ENCODE measurements around the gene KIF1A. TPM values are rescaled to one million over a fixed set of nuclear protein-coding genes. Genes with fewer than 3 reads are reported as not detected.

Gene KIF1A
- polyA plus RNA-seq, 1 experiment: not detected

DNA sequence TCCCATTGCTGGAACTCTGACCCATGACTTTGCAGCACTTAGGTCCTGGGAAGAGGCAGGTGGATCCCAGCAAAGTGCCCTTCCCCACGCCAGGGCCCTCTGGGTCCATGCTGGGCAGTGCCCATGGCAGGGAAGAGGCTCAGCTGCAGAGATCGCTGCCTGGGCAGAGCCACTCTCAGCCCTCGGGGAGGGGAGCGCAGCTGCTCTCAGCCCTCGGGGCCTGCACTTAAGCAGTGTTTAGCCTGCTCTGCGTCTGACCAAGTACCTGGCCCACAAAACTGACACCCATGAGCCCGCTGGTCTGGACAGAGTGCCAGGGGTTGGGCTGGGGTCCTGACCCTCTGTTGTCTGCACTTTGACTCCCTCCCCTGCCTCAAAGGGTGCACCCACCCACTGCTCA lies 82.1 kb downstream of the KIF1A start:
- H3K4me3 ChIP-seq (ENCODE audit: low read depth, low read length): no peak overlapping the region
- DNase-seq (ENCODE audit: low read depth, low spot score): no peak
- no peaks in the 10 kb centered on the region; the same call in 1 of the 2 replicates for H3K9me3 ChIP-seq (ENCODE audit: control insufficient read depth, insufficient read depth, low read length)
- ChIA-PET POLR2A (no interaction called here), CTCF (no interaction called here)
- no peak for TF ChIP-seq CTCF (IDR thresholded peaks at IDR 0.05; ENCODE audit: low read depth, low read length)
- H3K27ac ChIP-seq (ENCODE audit: low read depth, low read length): no peak overlapping the region
- H3K27me3 ChIP-seq (ENCODE audit: control insufficient read depth, insufficient read depth, low read length): peaks cover 12% of the 10 kb centered on the region

DNA sequence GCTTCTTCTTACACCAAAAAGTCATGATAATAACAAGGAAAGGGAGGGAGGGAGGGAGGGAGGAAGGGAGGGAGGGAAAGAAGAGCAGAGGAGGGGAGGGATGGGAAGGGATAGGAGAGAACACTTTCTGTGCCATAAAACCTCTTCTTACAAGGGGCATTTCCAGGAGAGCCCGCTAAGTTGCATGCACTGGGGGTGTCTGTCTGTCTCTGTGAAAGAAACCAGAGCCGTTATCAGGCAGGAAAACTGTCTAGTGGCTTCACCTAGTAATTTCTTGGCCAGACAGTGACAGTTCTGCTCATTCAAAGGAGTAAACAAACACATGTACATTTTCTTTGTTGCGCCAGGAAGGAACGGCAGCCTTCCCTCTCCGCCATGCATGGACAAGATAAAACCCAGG lies 82.5 kb downstream of the KIF1A start:
- H3K4me3 ChIP-seq (ENCODE audit: low read depth, low read length): no peak overlapping the region
- TF ChIP-seq CTCF (IDR thresholded peaks at IDR 0.05; ENCODE audit: low read depth, low read length): no peak
- DNase-seq (ENCODE audit: low read depth, low spot score): no peak
- ChIA-PET CTCF (no interaction called here), POLR2A (no interaction called here)
- no peaks in the 10 kb centered on the region; the same call in 1 of the 2 replicates for H3K9me3 ChIP-seq (ENCODE audit: control insufficient read depth, insufficient read depth, low read length)
- peaks cover 12% of the 10 kb centered on the region for H3K27me3 ChIP-seq (ENCODE audit: control insufficient read depth, insufficient read depth, low read length)
- no peak overlapping the region for H3K27ac ChIP-seq (ENCODE audit: low read depth, low read length)

GRCh38 chr2:240736281-240737250 lies 83.5 kb downstream of the KIF1A start:
- ChIA-PET CTCF (no interaction called here), POLR2A (no interaction called here)
- no peak for TF ChIP-seq CTCF (IDR thresholded peaks at IDR 0.05; ENCODE audit: low read depth, low read length)
- DNase-seq (ENCODE audit: low read depth, low spot score): no peak
- no peak overlapping the region for H3K4me3 ChIP-seq (ENCODE audit: low read depth, low read length)
- peaks cover 12% of the 10 kb centered on the region for H3K27me3 ChIP-seq (ENCODE audit: control insufficient read depth, insufficient read depth, low read length)
- H3K9me3 ChIP-seq (ENCODE audit: control insufficient read depth, insufficient read depth, low read length): no peaks in the 10 kb centered on the region; the same call in 1 of the 2 replicates
- H3K27ac ChIP-seq (ENCODE audit: low read depth, low read length): no peak overlapping the region

DNA sequence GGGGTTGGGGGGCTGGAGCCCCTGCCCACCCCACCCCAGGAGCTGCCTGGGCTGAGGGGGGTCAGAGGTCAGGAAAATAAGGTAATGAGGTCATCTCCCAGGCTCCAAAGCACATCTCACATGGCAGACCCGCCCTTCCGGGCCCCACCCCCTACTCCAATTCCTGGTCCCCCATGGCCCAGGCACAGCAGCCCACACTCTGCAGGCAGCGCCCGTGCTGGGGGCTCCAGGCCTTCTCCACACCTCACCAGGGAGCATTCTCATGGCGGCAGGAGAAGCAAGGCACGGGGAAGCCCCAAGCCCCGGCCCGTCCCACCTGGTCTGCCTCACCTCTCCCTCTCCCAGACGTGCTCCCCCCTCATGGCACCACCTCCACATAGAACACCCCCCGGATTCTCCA lies 84.5 kb downstream of the KIF1A start:
- no peak overlapping the region for H3K27ac ChIP-seq (ENCODE audit: low read depth, low read length)
- no peak for TF ChIP-seq CTCF (IDR thresholded peaks at IDR 0.05; ENCODE audit: low read depth, low read length)
- CTCF ChIA-PET: no interaction called here

DNA sequence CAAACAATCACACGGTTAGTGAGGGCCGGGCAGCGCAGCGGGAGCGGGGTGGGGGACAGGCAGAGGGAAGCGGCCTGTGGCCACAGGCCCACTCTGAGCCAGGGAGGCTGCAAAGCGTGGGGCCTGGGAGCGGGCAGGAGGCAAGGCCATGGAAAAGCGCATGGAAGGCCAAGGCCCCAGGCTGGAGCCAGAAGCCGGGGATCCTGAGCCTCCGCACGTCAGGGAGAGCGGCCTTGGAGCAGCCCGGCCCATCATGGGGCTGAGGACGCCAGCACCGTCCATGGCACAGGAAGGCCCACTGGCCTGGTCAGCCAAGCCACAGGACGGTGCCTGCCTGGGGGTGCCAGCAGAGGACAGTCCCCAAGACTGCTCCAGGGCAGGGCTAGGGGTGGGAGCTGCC lies 85.3 kb downstream of the KIF1A start:
- peaks cover 25% of the 10 kb centered on the region for H3K27me3 ChIP-seq (ENCODE audit: control insufficient read depth, insufficient read depth, low read length)
- H3K4me3 ChIP-seq (ENCODE audit: low read depth, low read length): no peak overlapping the region
- ChIA-PET CTCF (no interaction called here), POLR2A (no interaction called here)
- no peak overlapping the region for H3K27ac ChIP-seq (ENCODE audit: low read depth, low read length)
- no peaks in the 10 kb centered on the region; the same call in 1 of the 2 replicates for H3K9me3 ChIP-seq (ENCODE audit: control insufficient read depth, insufficient read depth, low read length)
- DNase-seq (ENCODE audit: low read depth, low spot score): no peak
- no peak for TF ChIP-seq CTCF (IDR thresholded peaks at IDR 0.05; ENCODE audit: low read depth, low read length)

More for the DNA sequence above, 84.5 kb downstream of the KIF1A start:
- no peaks in the 10 kb centered on the region; the same call in 1 of the 2 replicates for H3K9me3 ChIP-seq (ENCODE audit: control insufficient read depth, insufficient read depth, low read length)
- H3K27me3 ChIP-seq (ENCODE audit: control insufficient read depth, insufficient read depth, low read length): peaks cover 18% of the 10 kb centered on the region
- no peak for DNase-seq (ENCODE audit: low read depth, low spot score)
- POLR2A ChIA-PET: no interaction called here
- H3K4me3 ChIP-seq (ENCODE audit: low read depth, low read length): no peak overlapping the region

Measured in AG04450 (cell line).